NCI-H82 (cell line): ENCODE results near the gene MRPL24.
A peak's percentile ranks its signal among the peaks of the same experiment; 100 is the strongest.
"Not testable (repeated sequence)": the region's sequence is repeated elsewhere in the genome, so short reads cannot be mapped to it uniquely, and the experiment has no call there.

Source experiments
- DNase-seq: peaks from one replicate; lab custom pipeline; 2025; lab: John Stamatoyannopoulos, UW

Gene MRPL24

DNA sequence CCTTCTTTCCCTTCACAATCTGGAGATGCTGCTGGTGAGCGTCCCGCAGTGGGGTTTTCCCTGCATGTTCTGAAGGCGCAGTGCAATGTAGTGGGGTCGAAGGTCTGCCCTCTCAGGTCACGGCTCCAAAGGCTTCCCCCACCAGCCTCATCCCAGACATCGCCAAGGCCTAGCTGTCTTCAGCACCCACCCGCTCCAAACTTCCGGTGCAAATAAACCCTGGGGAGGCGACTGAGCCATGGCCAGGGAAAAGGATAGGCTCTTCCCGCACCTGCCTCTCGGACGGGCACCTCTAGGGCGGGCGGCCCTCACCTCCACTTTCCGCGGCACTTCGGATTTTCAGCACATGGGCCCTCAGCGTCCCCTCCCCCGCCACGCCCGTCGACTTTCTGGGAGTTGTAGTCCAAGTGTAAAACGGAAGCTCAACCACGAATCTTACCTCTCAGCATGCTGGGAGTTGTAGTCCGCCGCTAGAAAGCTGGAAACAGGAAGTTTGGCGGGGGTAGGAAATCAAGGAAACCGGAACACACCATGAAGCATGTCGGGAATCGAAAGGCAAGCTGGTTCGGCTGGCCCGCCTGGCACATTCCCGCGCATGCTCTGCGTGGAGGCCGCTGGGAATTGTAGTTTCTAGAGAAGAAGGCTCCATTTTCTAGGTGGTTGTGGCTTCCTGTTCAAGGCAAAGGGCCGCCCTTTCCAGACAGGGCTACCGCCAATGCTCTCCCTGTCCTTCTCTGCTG is at the start of gene MRPL24:
MRPL24 (minus strand) TSS at position 348 of the 740 bp plus-strand sequence. CDS start 2,384 bp downstream, outside the sequence.
- DNase-seq: peak; percentile 100

DNA sequence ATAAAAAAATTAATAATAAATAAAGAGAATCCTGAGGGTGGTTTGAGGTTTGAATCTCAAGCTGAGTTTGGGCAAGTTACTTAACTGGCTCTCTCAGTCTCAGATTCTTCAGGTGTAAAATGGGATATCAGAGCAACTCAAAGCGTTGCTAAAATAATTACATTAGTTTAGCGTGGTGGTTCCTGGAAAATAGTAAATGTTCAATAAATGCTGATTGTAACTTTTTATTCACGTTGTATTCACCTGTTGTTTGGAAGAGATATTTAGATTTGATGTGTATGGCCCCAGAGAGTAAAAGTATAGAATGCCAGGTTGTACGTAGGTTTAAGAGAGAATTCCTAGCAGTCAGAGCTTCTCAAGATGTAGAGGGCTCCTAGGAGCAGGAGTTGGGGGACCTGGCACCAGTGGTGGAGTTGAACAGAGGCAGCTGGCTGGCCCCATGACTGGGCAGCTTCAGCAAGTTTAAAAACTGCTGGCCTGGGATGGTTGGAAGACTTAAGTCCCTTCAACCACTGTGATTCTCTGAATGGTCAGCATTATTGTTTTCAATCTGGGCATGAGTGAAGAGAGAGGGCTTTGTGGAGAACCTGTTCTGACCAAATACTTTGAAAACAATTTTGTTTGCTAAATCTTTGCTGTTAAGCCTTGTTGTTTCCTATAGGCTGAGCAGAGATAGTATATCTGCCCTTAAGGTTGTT is 48.9 kb upstream of the MRPL24 start:
- no peak for DNase-seq

DNA sequence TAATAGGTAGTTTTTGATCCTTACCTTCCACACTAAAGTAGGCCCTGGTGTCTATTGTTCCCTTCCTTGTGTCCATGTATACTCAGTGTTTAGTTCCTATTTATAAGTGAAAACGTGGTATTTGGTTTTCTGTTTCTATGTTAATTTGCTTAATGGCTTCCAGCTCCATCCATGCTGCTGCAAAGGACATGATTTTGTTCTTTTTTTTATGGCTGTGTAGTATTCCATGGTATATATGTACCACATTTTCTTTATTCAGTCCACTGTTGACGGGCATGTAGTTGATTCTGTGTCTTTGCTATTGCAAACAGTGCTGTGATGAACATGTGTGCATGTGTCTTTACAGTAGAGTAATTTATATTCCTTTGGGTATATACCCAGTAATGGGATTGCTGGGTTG is 47.2 kb upstream of the MRPL24 start:
- no peak for DNase-seq

DNA sequence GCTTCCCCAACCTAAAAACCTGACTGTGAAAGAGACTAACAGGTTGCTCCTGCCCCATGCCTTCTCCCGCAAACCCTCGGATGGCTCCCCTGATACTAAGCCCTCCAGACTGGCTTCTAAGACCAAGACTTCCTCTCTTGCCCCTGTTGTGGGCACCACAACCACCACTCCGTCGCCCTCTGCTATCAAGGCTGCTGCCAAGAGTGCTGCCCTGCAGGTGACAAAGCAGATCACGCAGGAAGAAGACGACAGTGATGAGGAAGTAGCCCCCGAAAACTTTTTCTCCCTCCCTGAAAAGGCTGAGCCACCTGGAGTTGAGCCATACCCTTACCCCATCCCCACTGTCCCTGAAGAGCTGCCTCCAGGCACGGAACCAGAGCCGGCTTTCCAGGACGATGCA is 45.8 kb upstream of the MRPL24 start:
- DNase-seq: no peak

DNA sequence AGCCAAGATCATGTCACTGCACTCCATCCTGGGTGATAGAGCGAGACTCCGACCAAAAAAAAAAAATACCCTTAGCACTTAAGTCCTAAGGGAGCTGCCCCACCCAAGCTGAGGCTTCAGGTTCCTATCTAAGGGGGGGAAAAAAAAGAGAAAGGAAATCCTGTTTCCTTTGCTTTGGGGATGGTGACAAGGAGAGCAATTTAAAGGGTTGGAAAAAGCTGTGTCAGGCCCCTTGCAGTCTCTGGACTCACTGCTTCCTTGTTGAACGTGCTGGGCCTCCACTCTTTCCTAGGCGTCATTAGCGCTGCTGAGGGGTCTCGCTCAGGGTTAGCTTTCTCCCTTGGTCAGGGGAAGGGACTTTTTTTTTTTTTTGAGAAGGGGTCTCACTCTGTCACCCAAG is 44.6 kb upstream of the MRPL24 start:
- DNase-seq: no peak

DNA sequence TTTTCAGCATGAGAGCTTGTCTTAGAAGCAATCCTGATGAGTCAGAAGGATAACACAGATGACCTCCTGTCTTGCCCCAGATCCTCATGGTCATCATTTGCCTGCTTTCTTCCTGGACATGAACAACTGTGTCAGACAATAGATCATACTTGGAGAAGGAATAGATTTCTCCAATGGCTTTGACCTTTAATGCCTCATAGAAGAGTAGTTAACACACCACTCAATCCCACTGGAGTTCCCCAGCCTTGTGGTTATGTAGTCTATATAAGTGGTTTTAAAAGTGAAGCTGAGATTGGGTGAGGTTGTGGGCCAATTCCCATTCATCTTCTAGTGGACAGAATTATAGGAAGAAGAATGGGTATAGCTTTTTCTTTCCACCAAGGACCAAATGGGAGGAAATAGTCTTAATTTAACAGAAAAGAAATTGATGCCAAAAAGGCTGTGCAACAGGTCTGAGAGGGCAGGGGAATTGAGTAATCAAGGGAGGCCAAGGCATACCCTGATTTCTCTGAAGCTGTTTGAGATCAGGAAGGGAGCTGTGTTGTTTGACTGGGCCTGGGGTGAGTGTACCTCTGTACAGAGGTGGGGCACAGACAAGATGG is 40.8 kb upstream of the MRPL24 start:
- DNase-seq: no peak

DNA sequence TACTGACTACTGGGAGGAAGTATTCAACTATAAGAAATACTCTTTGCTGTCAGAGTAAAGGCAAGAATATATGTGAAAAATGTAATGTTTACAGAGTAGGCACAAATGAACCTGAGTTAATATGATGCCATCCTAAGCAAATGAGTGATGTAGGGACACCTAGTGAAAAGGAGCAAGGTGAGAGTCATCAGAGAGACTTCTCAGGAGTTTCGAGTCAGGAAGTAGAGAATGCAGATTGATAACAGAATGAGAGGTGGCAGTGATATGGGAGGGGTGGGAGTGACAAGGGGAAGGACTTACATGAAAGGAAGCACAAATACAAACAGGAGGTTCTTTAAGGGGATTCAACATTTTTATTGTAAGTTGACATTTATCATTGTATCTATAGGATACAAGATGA is 36.7 kb upstream of the MRPL24 start:
- DNase-seq: no peak

DNA sequence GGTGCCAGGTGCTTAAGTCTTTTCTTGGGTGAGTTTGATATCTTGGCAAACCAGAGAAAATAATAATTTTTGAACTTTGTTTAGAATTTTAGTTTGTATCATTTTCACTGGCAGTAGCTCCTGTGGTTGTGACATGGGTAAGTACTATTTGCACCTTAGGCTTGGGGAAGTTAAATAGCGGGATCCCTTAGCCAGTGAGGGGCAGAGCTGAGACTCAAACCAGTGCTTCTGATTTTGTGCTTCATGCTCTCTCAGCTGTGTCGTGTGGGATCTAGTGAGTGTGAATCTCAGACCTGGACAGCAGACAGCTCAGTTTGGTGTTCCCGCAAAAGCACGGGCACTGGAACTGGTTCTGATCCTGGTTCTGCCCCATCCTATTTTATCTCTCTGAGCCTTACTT is 36.1 kb upstream of the MRPL24 start:
- DNase-seq: no peak

DNA sequence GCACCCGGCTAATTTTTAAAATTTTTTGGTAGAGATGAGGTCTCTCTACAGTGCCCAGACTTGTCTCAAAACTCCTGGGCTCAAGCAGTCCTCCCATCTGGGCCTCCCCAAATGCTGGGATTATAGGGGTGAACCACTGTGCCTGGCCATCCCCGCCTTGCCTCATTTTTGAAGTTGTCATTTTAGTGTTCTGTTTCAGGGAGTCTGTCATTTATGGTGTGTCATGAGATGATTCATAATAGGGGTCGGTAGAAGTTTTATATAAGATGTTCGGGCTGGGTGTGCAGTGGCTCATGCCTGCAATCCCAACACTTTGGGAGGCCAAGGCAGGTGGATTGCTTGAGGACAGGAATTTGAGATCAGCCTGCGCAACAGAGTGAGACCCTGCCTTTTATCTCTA is 34.9 kb upstream of the MRPL24 start:
- no peak for DNase-seq

DNA sequence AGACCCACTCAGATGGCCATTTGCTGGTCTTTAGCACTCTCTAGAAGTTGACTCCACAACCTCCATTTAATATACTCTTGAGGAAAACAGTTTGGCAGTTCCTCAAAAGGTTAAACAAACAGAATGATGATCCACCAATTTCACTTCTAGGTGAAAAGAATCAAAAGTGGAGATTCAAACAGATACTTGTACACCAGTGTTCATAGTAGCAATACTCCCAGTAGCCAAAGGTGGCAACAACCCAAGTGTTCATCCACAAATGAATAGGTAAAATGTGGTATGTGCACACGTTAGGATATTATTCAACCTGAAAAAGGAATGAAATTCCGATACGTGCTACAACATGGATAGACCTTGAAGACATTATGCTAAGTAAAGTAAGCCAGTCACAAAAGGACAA is 32.7 kb upstream of the MRPL24 start:
- DNase-seq: peak; percentile 28

DNA sequence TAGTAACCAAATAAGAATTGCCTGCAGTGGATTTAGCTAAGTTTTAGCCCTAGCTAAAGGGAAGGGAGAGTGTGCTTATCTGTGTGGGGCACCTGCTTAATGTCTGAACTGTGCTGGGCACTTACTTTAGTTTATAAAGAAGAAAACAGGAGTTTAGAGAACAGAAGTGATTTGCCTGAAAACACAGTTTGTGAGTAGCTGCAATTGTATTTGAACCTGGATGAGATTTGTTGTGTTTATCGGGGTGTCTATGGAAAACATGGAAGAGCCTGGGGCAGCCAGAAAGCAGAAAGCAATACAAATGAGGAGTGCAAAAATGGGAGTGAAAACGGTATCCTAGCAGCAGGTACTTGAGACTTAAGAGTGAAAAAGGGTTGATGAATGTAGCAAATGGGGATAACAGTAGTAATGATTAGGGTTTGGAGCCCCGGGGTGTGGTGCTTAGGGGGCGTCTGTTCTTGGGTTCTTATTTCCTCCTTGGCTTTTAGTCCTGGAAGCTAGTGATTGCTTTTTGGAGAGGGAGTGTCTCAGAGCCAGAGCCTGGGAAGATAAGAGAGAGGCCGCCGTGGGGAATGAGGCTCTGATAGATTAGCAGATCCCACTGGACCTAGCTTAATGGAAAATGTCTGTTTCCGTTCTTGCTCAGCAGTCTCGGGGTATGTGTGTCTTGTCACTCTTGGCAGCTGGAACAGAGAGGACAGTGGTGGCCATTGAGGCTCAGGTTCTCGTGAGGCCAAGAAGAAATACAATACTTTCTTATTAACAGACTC is 32.0 kb upstream of the MRPL24 start:
- no peak for DNase-seq

DNA sequence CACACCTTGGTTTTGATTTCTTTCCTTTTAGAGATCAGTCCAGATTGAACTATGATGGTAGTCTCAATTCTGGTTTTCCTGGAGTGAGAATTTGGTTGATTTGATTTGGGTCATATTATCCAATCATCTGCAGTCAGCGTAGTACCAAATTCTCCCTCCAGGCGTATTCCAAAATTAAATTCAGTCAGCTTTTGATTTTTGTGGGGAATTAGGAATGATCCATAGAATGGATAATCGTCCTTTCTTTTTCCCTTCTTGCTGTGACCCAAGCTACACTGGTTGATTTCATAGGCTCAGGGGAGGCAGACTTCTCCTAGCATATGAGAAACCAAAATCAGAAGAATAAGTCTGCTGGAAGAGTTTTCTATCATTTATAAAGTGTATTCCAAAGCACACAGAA is 31.3 kb upstream of the MRPL24 start:
- no peak for DNase-seq

DNA sequence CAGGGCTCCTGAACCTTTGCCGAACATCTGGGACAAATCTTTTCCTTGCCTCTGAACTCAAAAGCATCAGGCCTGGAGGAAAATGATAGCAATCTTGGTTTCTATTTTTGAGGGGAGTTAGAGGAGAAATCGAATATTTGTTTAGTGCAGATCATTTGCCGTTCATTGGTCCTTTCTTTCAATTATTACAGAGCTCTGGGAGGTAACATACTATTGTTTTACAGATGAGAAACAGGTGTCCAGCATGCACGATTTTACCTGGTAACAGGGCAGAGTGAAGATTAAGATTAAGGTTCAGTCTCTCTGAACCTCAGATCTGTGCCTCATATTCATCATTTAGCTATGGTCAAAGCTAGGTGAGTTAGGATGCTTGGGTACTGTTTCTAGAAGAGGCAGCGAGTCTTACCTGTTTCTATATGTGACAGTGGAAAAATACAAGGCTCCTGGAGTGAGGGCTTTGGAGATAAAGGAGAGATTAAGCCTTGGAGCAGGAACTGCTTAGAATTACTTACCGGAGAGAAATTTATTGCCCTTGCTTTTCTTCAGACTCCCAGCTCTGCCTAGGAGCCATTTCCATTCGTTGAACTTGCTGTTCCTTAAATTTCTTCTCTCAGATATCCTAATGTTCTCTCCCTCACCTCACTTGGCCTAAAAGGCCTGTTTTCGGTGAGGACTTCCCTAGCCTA is 27.9 kb upstream of the MRPL24 start:
- peak; percentile 59 for DNase-seq

DNA sequence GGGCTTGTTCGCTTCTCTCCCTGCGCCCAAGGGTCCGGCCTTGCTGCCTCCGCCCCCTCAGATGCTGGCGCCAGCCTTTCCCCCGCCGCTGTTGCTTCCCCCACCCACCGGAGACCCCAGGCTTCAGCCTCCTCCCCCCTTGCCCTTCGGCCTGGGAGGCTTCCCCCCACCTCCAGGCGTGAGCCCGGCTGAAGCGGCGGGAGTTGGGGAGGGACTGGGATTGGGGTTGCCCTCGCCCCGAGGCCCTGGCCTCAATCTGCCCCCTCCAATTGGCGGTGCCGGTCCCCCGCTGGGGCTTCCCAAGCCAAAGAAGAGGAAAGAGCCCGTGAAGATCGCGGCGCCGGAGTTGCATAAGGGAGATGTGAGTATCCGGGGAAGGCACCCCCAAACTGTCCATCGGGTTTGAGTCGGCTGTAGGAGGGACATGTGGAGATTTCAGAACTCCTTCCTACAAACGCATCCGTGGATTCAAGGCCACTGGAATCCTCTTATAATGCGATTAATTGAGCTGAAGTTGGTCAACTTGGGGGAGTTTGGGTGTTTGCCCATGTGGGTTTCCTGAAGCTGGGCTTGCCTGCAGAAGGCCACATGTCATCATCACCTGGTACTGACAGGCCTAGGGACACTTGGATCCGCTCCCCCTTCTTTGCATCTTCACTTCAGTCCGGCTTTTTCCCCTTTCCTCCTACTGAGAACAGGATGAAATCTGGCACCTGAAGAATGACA is 27.2 kb upstream of the MRPL24 start:
- peak; percentile 73 for DNase-seq

DNA sequence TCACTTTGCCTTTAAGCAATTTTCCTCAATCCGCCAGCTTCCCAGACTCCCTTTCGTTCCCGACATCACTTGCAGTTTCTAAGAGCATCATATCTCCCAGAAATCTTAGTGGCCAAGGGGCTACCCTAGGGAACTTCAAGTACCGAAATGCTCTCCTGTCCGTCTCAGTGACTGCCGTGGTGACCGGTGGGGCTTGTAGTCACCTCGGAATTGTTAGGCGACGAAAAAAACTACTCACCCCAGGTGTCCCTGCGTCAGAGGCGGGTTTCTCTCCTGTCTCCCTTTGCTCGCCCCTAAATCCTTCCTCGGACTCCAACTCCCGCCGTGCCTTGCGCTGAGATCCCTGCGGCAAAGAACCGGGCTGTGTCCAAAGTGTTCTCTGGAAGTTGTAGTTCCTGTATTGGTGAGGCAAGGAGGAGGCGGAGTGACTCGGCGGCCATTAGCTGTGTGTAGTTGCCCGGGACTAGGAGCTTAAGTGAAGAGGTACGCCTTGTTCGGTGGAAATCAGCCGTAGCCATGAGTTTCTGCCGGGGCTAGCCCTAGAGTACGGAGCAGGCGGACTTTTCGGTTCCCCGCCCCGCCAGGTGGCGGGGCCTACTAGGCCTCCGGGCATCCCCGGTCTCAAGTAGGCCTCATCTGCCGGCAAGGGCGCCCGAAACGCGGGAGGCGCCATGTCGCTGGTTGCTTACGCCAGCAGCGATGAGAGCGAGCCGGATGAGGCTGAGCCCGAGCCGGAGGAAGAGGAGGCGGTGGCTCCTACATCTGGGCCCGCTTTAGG is 26.4 kb upstream of the MRPL24 start, which contains the start of gene PRCC:
PRCC (plus strand) TSS at position 435 of the 778 bp plus-strand sequence; CDS start at position 672, 237 bp downstream.
- peak; percentile 100 for DNase-seq

DNA sequence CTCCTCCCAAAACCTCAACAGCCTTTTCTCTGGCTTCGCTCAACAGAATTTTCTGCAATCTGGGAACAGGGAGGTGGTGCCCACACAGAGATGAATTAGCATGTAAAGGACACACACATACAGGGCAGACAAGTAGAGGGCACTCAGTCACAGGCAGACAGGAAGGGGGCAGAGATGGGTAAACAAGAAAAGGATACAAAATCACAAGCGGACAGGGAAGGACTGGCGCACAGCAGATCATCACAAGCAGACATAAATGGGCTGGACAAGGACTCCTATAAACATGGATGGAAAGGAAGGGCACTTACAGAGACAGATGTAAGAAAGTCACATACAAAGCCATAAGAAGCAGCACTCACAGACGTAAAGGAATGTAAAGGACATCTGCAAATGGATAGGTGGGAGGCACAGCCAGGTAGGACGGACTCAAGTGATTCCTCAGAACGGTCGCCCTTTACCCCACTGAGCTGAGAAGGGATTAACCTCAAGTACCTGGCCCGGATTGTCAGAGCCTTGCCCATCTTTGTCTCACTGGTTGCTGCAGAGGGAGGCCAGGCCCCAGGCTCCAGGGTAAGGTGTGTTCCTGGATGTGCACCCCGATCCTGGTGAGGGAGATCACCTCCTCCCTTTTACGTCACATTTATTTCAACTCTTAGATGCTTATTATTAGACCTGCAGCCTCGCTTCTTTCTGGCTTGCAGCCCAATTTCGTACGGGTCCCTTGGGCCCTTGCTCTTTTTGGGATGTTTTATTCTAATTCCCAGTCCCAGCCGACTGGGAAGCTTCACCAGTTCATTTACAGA is 25.6 kb upstream of the MRPL24 start:
- peak; percentile 75 for DNase-seq

DNA sequence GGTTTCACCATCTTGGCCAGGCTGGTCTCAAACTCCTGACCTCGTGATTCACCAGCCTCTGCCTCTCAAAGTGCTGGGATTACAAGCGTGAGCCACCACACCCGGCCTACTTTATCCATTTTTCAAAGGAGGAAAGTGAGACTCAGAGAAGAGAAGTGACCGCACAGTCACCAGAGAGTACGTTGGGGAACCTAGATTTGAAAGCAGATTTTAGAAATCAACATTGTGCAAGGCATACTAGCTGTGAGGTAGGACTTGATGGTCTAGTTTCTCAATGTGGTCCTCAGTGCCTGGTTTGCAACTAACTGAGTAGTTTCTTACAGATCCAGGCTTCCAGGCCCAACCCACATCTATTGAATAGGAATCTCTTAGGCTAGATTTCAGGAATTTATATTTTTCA is 24.8 kb upstream of the MRPL24 start:
- DNase-seq: no peak

DNA sequence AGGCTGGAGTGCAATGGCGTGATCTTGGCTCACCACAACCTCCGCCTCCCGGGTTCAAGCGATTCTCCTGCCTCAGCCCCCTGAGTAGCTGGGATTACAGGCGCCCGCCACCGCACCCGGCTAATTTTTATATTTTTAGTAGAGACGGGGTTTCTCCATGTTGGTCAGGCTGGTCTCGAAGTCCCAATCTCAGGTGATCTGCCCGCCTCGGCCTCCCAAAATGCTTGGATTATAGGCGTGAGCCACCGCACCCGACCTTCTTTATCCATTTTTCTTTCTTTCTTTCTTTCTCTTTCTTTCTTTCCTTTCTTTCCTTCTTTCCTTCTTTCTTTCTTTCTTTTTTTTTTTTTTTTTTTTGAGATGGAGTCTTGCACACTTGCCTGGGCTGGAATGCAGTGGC is 24.2 kb upstream of the MRPL24 start:
- DNase-seq: not testable (repeated sequence)

DNA sequence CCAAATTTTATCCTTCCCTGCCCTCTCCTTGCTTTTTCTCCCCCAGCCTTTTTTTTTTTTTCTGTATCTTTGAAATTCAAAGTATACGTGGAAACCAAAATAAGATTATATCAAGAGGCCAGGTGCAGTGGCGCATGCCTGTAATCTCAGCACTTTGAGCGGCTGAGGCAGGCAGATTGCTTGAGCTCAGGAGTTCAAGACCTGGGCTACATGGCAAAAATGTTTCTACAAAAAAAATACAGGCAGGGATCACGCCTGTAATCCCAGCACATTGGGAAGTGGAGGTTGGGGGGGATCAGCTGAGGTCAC is 19.9 kb upstream of the MRPL24 start:
- DNase-seq: peak; percentile 85
